Subcutaneous abdominal adipose tissue (tissue), 5 donors: ENCODE results near the gene RBM15.
A peak's percentile ranks its signal among the peaks of the same experiment; 100 is the strongest.

Experiments
- H3K27ac ChIP-seq: one replicate; pipeline ENCODE4 v1.7.0; 2013; ENCODE audit warnings: low read depth, mild to moderate bottlenecking, inconsistent platforms, low read length, moderate library complexity
- H3K27me3 ChIP-seq, 5 donors: one replicate each; pipeline ENCODE4 v1.7.0; 2013; ENCODE audit warnings: low read length in 5 of 5, inconsistent platforms in 1 of 5; ENCODE audit not compliant: control insufficient read depth in 5 of 5, insufficient read depth in 4 of 5
- H3K36me3 ChIP-seq, 5 donors: one replicate each; pipeline ENCODE4 v1.7.0; 2013; ENCODE audit warnings: low read length in 5 of 5; ENCODE audit not compliant: control insufficient read depth in 5 of 5, insufficient read depth in 5 of 5
- H3K4me1 ChIP-seq, 5 donors: one replicate each; pipeline ENCODE4 v1.7.0; 2013; ENCODE audit warnings: low read length in 5 of 5, mild to moderate bottlenecking in 3 of 5, moderate library complexity in 1 of 5; ENCODE audit not compliant: control insufficient read depth in 5 of 5, insufficient read depth in 5 of 5
- H3K4me3 ChIP-seq, 5 donors: one replicate each; pipeline ENCODE4 v1.7.0; 2013; ENCODE audit warnings: low read length in 5 of 5, low read depth in 1 of 5
- H3K9ac ChIP-seq, 5 donors: one replicate each; pipeline ENCODE4 v1.7.0; 2013; ENCODE audit warnings: low read length in 5 of 5, mild to moderate bottlenecking in 4 of 5, moderate library complexity in 3 of 5
- H3K9me3 ChIP-seq, 5 donors: one replicate each; pipeline ENCODE4 v1.7.0; 2013; ENCODE audit warnings: low read length in 5 of 5; ENCODE audit not compliant: control insufficient read depth in 5 of 5
- donor health status: healthy.
- donor health status: healthy.
- donor health status: healthy.
- donor health status: healthy.
- donor health status: healthy.

The RBM15 gene

GRCh38 chr1:110393286-110393685 lies 54.1 kb downstream of the RBM15 start:
- Histone ChIP-seq H3K4me3 (no peak overlapping the region), H3K9me3 (no peaks in the 10 kb centered on the region), H3K27ac (no peak overlapping the region), H3K36me3 (peaks cover 0 to 21% (median 4%) of the 10 kb centered on the region in 5 donors), H3K4me1 (peaks cover 3 to 35% (median 28%) of the 10 kb centered on the region in 5 donors), H3K27me3 (no peaks in the 10 kb centered on the region), H3K9ac (no peak overlapping the region)

GRCh38 chr1:110393691-110394492 lies 54.7 kb downstream of the RBM15 start:
- H3K36me3 ChIP-seq = peaks cover 0 to 25% (median 9%) of the 10 kb centered on the region in 5 donors
- peak overlapping the region; percentile 13 for H3K27ac ChIP-seq
- no peak overlapping the region for H3K9ac ChIP-seq
- H3K4me3 ChIP-seq = no peak overlapping the region
- no peaks in the 10 kb centered on the region for H3K27me3 ChIP-seq
- H3K9me3 ChIP-seq = no peaks in the 10 kb centered on the region
- peaks cover 3 to 34% (median 27%) of the 10 kb centered on the region in 5 donors for H3K4me1 ChIP-seq

- no peak overlapping the region for H3K4me3 ChIP-seq
- H3K36me3 ChIP-seq = peaks cover 0 to 26% (median 9%) of the 10 kb centered on the region in 5 donors
- no peak overlapping the region for H3K27ac ChIP-seq
- peaks cover 3 to 29% (median 21%) of the 10 kb centered on the region in 5 donors for H3K4me1 ChIP-seq
- no peaks in the 10 kb centered on the region for H3K27me3 ChIP-seq
- no peak overlapping the region for H3K9ac ChIP-seq
- no peaks in the 10 kb centered on the region for H3K9me3 ChIP-seq
Measured at GRCh38 chr1:110394493-110394820, 55.3 kb downstream of the RBM15 start.
